GM12875 (cell line): ENCODE results near the gene DNMT1.

ENCODE experiments used
- H3K4me3 ChIP-seq: one replicate; pipeline ENCODE4 v1.5.1; 2011; ENCODE audit warnings: low read depth, low read length, control low read depth
- TF ChIP-seq, protein P1 (sequence below): IDR thresholded peaks from 2 replicates; pipeline ENCODE4 v1.5.1; 2011; ENCODE audit warnings: low read depth, mild to moderate bottlenecking, control low read depth, inconsistent platforms, low read length, moderate library complexity, borderline replicate concordance; ENCODE audit not compliant: insufficient read depth

Gene DNMT1

DNA sequence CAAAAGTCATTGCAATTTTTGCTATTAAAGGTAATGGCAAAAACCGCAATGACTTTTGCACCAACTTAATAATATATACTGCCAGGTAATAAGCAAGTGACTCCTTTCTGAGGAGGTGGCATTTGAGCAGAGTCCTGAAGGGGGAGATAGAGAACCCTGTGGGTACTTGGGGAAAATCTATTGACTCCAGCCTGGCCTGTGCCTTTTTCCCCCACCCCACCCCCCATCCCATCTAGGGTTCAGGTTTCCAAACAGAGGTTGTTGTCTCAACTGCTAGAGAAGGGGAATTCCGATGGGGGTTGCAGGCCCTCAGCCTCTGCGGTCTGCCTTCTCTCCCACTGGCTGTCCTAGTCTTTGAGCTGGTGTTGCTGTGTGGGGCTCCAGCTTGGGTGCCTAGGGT is 24.9 kb upstream of the DNMT1 start:
- no peak overlapping the region for H3K4me3 ChIP-seq
- TF ChIP-seq, protein P1, sequence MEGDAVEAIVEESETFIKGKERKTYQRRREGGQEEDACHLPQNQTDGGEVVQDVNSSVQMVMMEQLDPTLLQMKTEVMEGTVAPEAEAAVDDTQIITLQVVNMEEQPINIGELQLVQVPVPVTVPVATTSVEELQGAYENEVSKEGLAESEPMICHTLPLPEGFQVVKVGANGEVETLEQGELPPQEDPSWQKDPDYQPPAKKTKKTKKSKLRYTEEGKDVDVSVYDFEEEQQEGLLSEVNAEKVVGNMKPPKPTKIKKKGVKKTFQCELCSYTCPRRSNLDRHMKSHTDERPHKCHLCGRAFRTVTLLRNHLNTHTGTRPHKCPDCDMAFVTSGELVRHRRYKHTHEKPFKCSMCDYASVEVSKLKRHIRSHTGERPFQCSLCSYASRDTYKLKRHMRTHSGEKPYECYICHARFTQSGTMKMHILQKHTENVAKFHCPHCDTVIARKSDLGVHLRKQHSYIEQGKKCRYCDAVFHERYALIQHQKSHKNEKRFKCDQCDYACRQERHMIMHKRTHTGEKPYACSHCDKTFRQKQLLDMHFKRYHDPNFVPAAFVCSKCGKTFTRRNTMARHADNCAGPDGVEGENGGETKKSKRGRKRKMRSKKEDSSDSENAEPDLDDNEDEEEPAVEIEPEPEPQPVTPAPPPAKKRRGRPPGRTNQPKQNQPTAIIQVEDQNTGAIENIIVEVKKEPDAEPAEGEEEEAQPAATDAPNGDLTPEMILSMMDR: peak; percentile 61

GRCh38 chr19:10217085-10217484 is 22.3 kb upstream of the DNMT1 start:
- TF ChIP-seq, protein P1: no peak
- H3K4me3 ChIP-seq: no peak overlapping the region

DNA sequence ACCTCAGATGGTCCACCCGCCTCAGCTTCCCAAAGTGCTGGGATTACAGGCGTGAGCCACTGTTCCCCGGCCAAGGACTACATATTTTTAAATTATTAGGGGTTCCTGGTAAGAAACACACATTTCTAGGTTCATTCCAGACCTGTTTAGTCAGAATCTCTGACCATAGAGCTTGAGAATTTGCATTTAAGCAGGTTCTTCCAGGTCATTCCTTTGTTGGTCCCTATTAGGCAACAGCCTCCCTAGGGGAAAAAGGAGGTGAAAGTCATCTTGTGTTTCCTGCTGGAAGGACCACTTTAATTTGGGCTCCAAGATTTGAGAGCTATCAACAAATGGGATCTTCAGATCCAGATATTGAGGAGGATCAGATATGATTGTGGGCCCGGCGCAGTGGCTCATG is 20.0 kb upstream of the DNMT1 start:
- no peak overlapping the region for H3K4me3 ChIP-seq
- TF ChIP-seq, protein P1: no peak

GRCh38 chr19:10211691-10212090 is 16.9 kb upstream of the DNMT1 start:
- TF ChIP-seq, protein P1: no peak
- no peak overlapping the region for H3K4me3 ChIP-seq

- no peak overlapping the region for H3K4me3 ChIP-seq
- TF ChIP-seq, protein P1: no peak
These were observed 16.3 kb upstream of the DNMT1 start for GRCh38 chr19:10211061-10211460.

DNA sequence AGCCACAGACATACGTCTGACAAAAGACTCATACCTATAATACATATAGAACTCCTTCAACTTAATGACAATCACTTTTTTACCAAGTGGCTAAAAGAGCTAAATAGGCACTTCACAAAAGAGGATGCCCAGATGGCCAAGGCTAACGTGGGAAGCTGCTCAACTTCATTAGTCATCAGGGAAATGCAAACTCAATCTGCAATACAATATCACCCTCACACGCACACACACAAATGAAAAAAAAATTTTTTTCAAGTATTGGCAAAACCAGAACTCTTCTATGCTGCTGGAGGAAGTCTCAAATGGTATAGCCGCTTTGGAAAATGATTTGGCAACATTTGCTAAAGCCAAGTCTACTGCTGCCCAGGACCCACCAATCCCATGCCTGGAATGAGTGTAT is 14.6 kb upstream of the DNMT1 start:
- H3K4me3 ChIP-seq: no peak overlapping the region
- TF ChIP-seq, protein P1: no peak

GRCh38 chr19:10207026-10207425 is 12.3 kb upstream of the DNMT1 start:
- H3K4me3 ChIP-seq: no peak overlapping the region
- TF ChIP-seq, protein P1: no peak
